Neural crest cell (in vitro differentiated cells): Measurements from ENCODE around the gene GPHB5. TPM values are rescaled to one million over a fixed set of nuclear protein-coding genes. Genes with fewer than 3 reads are reported as not detected.
A peak's percentile ranks its signal among the peaks of the same experiment; 100 is the strongest.

Experiments
- DNase-seq: peaks from one replicate; pipeline ENCODE4 v3.0.0; 2021; ENCODE audit warnings: low read depth, mixed read lengths, low spot score
- H3K27ac Mint-ChIP-seq: one replicate; pipeline ENCODE4 v1.8.0; 2021; ENCODE audit warnings: mild to moderate bottlenecking, mixed read lengths; ENCODE audit not compliant: unreplicated experiment
- H3K27me3 Mint-ChIP-seq: 2 replicates; pipeline ENCODE4 v1.8.0; 2021; ENCODE audit warnings: low read depth, mild to moderate bottlenecking, mixed read lengths
- H3K36me3 Mint-ChIP-seq: 2 replicates; pipeline ENCODE4 v1.8.0; 2021; ENCODE audit warnings: low read depth, mild to moderate bottlenecking, mixed read lengths
- H3K4me1 Mint-ChIP-seq: 2 replicates; pipeline ENCODE4 v1.8.0; 2021; ENCODE audit warnings: mixed read lengths
- H3K4me3 Mint-ChIP-seq: one replicate; pipeline ENCODE4 v1.8.0; 2021; ENCODE audit warnings: mild to moderate bottlenecking, mixed read lengths
- H3K9me3 Mint-ChIP-seq: 2 replicates; pipeline ENCODE4 v1.8.0; 2021; ENCODE audit warnings: mixed read lengths
- CTCF ChIP-seq: fragments of 200-600 bp; sonication (generic); conservative IDR thresholded peaks from 2 replicates; pipeline ENCODE4 v1.5.0; 2021; ENCODE audit warnings: antibody characterized with exemption, mild to moderate bottlenecking
- long read RNA-seq: library from polyadenylated mRNA; unstranded; transcript quantifications from one replicate; pipeline ENCODE4 v2.0.0, GENCODE V29; 2020
- total RNA-seq: library from RNA; stranded (reverse); gene quantifications from 2 replicates; pipeline ENCODE4 v1.2.1, GENCODE V29; 2021

Gene GPHB5
- total RNA-seq, result not detected in 2 replicates
- long read RNA-seq, result 0 reads

- Mint-ChIP-seq H3K9me3 (no peaks in the 10 kb centered on the region), H3K27me3 (no peaks in the 10 kb centered on the region), H3K36me3 (no peaks in the 10 kb centered on the region), H3K27ac (no peak within 1 kb of the TSS), H3K4me1 (peaks cover 11% of the 10 kb centered on the region), H3K4me3 (no peak within 1 kb of the TSS)
- no peak for TF ChIP-seq CTCF
- DNase-seq, result no peak
Observed at GRCh38 chr14:63318835-63319234, at the start of gene GPHB5. TSS of gene GPHB5 (minus strand) at chr14:63318935. CDS start at chr14:63317849, 1,086 bp downstream.

GRCh38 chr14:63367742-63368364 is 49.1 kb upstream of the GPHB5 start:
- Mint-ChIP-seq H3K27me3 (no peaks in the 10 kb centered on the region), H3K27ac (no peak overlapping the region), H3K4me1 (peaks cover 7% of the 10 kb centered on the region), H3K36me3 (peaks cover 40% of the 10 kb centered on the region), H3K9me3 (peaks cover 24% of the 10 kb centered on the region), H3K4me3 (no peak overlapping the region)
- no peak for TF ChIP-seq CTCF
- DNase-seq, result no peak

- no peak for DNase-seq
- H3K4me3 Mint-ChIP-seq, result peak overlapping the region; percentile 39
- H3K27ac Mint-ChIP-seq, result peak overlapping the region; percentile 66
- TF ChIP-seq CTCF, result no peak
- peaks cover 18% of the 10 kb centered on the region for H3K9me3 Mint-ChIP-seq
- no peaks in the 10 kb centered on the region for H3K27me3 Mint-ChIP-seq
- peaks cover 28% of the 10 kb centered on the region for H3K36me3 Mint-ChIP-seq
- peaks cover 21% of the 10 kb centered on the region for H3K4me1 Mint-ChIP-seq
Observed at GRCh38 chr14:63362389-63362819, 43.7 kb upstream of the GPHB5 start.

GRCh38 chr14:63361790-63362189 is 43.1 kb upstream of the GPHB5 start:
- peak overlapping the region; percentile 39 for H3K4me3 Mint-ChIP-seq
- no peak for TF ChIP-seq CTCF

GRCh38 chr14:63357841-63358240 is 39.1 kb upstream of the GPHB5 start:
- Mint-ChIP-seq H3K36me3 (peaks cover 4% of the 10 kb centered on the region), H3K27ac (no peak overlapping the region), H3K27me3 (no peaks in the 10 kb centered on the region), H3K4me1 (peaks cover 14% of the 10 kb centered on the region), H3K4me3 (no peak overlapping the region), H3K9me3 (peaks cover 3% of the 10 kb centered on the region)
- no peak for DNase-seq
- no peak for TF ChIP-seq CTCF

More at GRCh38 chr14:63361790-63362189, 43.1 kb upstream of the GPHB5 start:
- H3K27me3 Mint-ChIP-seq, result no peaks in the 10 kb centered on the region
- peaks cover 21% of the 10 kb centered on the region for H3K4me1 Mint-ChIP-seq
- DNase-seq, result no peak
- peaks cover 16% of the 10 kb centered on the region for H3K9me3 Mint-ChIP-seq
- H3K36me3 Mint-ChIP-seq, result peaks cover 26% of the 10 kb centered on the region
- H3K27ac Mint-ChIP-seq, result peak overlapping the region; percentile 66
